ENCODE measurements around the gene PLCB4. TPM values are rescaled to one million over a fixed set of nuclear protein-coding genes. Genes with fewer than 3 reads are reported as not detected.

Gene PLCB4
- total RNA-seq, 1 experiment from 2014 or later, result 12.6 TPM

GRCh38 chr20:9081423-9081966 is 12.6 kb downstream of the PLCB4 start (continued):
- TF ChIP-seq ZNF512 (CRISPR knock-in tag; IDR thresholded peaks at IDR 0.05; ENCODE audit: borderline replicate concordance) (no peak), SMAD4 (CRISPR knock-in tag; IDR thresholded peaks at IDR 0.05) (no peak), MXD4 (CRISPR knock-in tag; IDR thresholded peaks at IDR 0.05; ENCODE audit: borderline replicate concordance) (no peak), ZNF138 (CRISPR knock-in tag; conservative IDR thresholded peaks at IDR 0.05) (no peak), ATF1 (CRISPR knock-in tag; IDR thresholded peaks at IDR 0.05) (no peak), SOX15 (CRISPR knock-in tag; IDR thresholded peaks at IDR 0.05) (no peak), PRRX2 (CRISPR knock-in tag; IDR thresholded peaks at IDR 0.05) (no peak), ELF4 (CRISPR knock-in tag; IDR thresholded peaks at IDR 0.05; ENCODE audit: low read depth) (no peak), FOXJ3 (CRISPR knock-in tag; IDR thresholded peaks at IDR 0.05; ENCODE audit: borderline replicate concordance) (no peak)
- TF ChIP-seq, protein P1, sequence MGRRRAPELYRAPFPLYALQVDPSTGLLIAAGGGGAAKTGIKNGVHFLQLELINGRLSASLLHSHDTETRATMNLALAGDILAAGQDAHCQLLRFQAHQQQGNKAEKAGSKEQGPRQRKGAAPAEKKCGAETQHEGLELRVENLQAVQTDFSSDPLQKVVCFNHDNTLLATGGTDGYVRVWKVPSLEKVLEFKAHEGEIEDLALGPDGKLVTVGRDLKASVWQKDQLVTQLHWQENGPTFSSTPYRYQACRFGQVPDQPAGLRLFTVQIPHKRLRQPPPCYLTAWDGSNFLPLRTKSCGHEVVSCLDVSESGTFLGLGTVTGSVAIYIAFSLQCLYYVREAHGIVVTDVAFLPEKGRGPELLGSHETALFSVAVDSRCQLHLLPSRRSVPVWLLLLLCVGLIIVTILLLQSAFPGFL (CRISPR knock-in tag; IDR thresholded peaks at IDR 0.05; ENCODE audit: borderline replicate concordance), result no peak

GRCh38 chr20:9082741-9083140 is 13.9 kb downstream of the PLCB4 start:
- peaks cover 20% of the 10 kb centered on the region for H3K4me1 Mint-ChIP-seq
- no peaks in the 10 kb centered on the region for H3K36me3 Mint-ChIP-seq
- H3K27me3 Mint-ChIP-seq (ENCODE audit: low read depth), result no peaks in the 10 kb centered on the region
- H3K27ac Mint-ChIP-seq, result no peak overlapping the region
- H3K4me3 Mint-ChIP-seq, result no peak overlapping the region
- no peak for DNase-seq (ENCODE audit: low spot score)
- no peaks in the 10 kb centered on the region; the same call in 1 of the 2 replicates for H3K9me3 Mint-ChIP-seq
- POLR2A ChIA-PET, result no interaction called here
- no peak for TF ChIP-seq ZNF396 (CRISPR knock-in tag; IDR thresholded peaks at IDR 0.05; ENCODE audit: borderline replicate concordance)
- no peak for TF ChIP-seq ZNF281 (CRISPR knock-in tag; IDR thresholded peaks at IDR 0.05)
- TF ChIP-seq ZNF416 (CRISPR knock-in tag; IDR thresholded peaks at IDR 0.05), result no peak
- no peak for TF ChIP-seq MYBL2 (CRISPR knock-in tag; IDR thresholded peaks at IDR 0.05)
- no peak for TF ChIP-seq TEAD4 (CRISPR knock-in tag; IDR thresholded peaks at IDR 0.05)
- TF ChIP-seq FOXP1 (CRISPR knock-in tag; IDR thresholded peaks at IDR 0.05; ENCODE audit: borderline replicate concordance), result no peak
- CTCF ChIA-PET, result no interaction called here
- no peak for ATAC-seq

DNA sequence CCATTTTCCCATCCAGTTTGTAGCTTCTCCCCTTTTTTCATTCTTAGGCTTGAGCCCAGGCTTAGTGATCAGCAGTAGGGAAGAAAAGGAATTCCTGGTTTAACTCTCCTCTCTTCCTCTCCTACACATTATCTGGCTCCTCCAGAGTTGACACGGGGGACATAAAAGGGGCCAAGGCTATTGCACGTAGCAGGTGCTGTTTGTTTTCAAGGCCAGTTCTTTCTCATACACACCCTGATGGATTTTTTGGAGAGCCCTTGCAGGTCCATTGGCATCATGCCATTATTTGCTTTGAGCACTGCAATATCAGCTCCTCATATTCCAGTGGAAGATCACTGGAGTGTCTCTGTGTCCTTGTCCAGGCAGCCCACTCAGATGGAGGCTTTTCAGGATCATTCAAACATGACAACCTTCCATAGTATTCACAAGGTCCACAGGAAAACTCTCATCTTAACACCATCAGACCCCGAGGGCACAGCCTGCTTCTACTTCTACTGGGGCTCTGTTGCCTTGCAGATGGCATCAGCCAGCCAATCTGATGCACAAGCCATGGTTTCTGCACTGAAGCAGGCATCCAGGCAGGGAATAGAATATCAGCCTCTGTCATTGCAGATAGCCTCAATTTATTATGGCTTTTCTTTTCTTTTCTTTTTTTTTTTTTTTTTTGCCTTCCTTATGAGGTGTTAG is 18.8 kb downstream of the PLCB4 start:
- Mint-ChIP-seq H3K27me3 (ENCODE audit: low read depth) (no peaks in the 10 kb centered on the region), H3K27ac (no peak overlapping the region; the same call in 1 of the 2 replicates)
- CTCF ChIA-PET, result interaction anchor here (1.7 kb wide), 1 partner anchor 305 kb away, joined by 4 read pairs; no protein-coding TSS in a partner anchor

More for the DNA sequence above, 18.8 kb downstream of the PLCB4 start:
- H3K4me3 Mint-ChIP-seq, result no peak overlapping the region
- no peak for TF ChIP-seq SMAD3 (CRISPR knock-in tag; IDR thresholded peaks at IDR 0.05; ENCODE audit: borderline replicate concordance)
- DNase-seq (ENCODE audit: low spot score) (no peak), ATAC-seq (no peak)
- no peaks in the 10 kb centered on the region for H3K36me3 Mint-ChIP-seq
- no peaks in the 10 kb centered on the region; the same call in 1 of the 2 replicates for H3K9me3 Mint-ChIP-seq
- POLR2A ChIA-PET, result no interaction called here
- H3K4me1 Mint-ChIP-seq, result peaks cover 22% of the 10 kb centered on the region

Measured in WTC11 (cell line).